HL-60/S4 treated with retinoic acid at 250 ng/mL for 4 days and 3 days (cell line): ENCODE measurements around the gene SLC35F1.

Experiments used
- in situ Hi-C: fragments of 300-500 bp; cut with MboI; formaldehyde crosslinking; loops from 2 replicates; pipeline ENCODE4 v1.7.0; 2022; ENCODE audit warnings: low sequenced_read_pairs

SLC35F1 gene

DNA sequence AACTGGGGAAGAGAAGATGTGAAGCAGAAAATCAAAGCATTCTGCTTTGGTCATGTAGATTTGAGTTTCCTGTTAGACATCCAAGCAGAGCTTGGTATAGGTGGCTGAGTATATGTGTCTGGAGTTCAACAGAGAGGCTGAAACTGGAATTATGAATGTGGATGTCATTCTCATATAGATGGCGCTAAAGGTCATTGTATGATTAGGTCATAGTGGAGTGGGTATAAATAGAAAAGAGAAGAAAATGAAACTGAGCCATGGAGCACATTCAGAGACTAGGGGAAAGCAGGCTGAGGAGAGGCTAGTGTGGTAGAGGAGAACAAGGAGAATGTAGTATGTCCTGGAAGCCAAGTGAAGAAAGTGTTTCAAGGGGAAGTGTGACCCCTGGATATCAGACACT is 345.4 kb downstream of the SLC35F1 start:
- in situ Hi-C loops = no loop called here

DNA sequence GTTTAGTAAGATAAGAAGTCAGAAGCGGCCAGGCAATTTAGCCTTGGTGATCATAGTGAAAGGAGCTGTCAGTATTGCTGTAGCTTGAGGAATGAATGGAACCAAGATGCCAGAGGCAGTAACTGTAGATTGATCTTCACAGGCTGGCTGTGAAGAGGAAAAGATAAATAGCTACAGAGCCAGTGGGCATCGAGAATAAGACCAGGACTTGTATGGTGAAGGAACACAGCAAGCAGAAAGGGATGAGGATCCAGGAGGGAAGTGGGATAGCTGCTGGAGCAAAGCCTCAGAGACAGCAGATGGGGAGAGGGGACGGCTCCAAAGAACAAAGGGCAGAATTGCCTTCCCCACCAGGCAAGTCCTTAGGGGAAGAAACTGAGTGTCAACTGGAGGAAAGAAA is 346.7 kb downstream of the SLC35F1 start:
- in situ Hi-C loops = no loop called here

DNA sequence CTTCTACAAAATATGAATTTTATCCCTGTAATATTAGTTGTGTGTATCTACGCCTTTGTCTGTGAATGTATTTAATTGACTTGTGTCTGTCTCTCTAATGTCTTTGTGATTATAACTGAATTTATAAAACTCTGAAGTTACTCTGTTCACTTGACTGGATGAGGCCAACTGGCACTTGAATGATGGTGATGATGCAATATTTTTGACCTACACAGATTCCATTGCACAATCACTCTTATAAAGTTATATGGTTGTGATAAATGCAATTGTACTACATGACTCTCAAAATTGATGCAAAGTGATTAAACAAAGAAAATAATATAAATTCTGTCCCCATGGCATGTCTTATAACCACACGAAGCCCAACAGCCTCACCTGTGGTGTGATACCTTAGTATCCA is 353.8 kb downstream of the SLC35F1 start:
- in situ Hi-C loops = no loop called here

DNA sequence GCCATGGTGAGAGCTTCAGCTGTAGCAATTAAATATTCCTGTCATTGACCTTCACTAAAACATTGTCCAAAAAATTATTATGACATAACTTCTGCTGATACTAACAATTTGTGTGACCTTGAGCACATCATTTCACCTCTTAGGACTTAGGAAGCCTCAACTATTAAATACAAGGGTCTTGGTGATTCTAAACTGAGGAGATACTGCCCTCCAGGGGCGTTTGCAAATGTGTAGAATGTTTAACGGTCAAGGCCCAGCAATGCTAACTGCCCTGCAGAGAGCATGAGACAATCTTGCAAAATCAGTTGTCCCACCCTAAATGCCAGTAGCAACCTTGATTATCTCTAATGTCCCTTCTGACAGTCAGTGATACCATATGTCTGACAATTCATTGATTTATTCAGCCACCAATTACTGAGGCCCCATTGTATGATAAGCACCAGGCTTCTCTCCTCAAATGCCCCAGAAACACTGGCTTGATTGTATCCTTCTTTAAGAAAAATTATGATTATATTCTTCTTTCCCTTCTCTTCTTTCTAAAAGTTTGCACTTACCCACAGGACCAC is 356.9 kb downstream of the SLC35F1 start:
- in situ Hi-C loops = no loop called here

DNA sequence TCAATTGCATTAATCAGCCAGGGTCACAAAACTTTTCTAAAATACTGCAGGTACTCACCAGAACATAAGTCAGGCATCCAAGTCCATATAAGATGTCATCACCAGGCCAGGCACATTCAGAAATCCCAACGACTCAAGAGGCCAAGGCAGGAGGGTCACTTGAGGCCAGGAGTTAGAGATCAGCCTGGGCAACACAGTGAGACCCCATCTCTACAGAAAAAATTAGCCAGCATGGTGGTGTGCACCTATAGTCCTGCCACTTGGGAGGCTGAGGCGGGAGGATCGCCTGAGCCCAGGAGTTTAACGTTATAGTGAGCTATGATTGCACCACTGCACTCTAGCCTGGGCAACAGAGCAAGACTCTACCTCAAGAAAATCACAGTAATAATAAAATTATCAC is 362.6 kb downstream of the SLC35F1 start:
- in situ Hi-C loops = no loop called here

DNA sequence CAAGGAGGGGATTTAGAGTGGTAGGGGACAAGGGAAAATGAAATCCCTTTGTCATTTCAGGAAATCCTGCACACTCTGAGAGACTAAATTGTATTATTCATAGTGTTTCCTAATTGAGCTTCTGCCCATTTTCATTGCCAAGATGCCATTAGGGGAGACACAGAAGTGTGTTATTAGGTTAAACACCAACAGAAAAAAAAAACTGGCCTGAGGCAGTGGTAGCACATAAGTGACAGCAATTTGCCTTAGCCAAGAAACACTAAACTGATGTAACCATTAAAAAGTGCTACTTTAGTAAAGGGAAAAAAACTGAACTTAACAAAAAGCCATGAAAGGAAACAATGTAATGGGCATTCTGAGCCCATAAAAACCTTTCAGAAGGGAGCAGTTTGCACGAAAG is 370.6 kb downstream of the SLC35F1 start:
- in situ Hi-C loops = no loop called here

DNA sequence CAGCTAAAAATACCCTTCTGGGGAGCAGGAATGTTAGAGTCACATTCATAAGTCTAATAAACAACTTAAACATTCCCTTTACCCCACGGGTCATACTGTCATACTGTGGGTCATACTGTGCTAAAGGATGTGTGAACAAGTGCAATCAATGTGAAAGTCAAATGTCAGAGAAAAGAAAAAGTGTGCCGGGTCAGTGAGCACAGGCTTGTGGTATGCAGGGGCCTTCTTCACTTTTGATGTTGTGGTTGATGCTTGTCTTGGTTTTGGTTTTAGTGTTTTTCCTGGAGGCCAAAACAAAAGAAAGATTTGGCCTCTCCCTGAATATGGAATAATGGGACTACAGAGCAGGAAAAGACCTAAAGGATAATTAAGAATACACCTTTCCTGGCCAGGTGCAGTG is 373.1 kb downstream of the SLC35F1 start:
- in situ Hi-C loops = no loop called here

DNA sequence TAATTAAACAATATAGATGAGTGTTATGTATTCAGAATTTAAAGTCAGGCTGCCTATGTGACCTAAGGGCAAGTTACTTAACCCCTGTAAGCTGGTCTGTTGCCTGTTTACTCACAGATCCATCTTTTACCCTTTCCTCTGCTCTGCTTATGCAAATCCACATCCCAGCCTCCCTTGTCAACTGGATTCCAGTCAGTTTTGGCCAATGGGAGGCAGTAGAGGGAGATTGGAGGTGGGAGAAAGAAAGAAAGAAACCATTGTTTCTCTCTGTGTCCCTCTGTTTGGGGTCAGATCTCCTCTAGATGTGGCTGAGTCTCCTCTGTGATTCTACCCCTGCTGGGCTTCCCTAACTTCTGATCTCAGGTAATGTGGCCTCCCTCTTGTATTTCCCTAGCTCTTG is 374.2 kb downstream of the SLC35F1 start:
- in situ Hi-C loops = no loop called here

DNA sequence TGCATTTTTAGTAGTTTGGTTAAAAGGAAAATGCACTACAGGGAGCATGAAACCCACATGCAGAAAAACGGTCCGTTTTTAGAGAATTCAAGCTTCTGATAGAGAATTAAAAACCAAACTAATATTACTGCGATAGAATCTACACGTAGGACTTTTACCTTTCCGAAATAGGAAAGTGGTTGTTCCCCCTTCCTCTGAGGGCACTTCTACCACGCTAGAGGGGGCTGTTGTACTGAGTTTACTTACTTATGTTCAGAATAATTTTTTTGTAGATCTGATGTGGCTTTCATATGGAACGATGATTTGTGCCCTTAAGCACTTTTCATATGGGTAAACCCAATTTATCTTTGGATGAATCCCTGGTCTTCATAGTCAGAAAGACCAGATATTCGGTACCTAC is 376.7 kb downstream of the SLC35F1 start:
- in situ Hi-C loops = no loop called here

DNA sequence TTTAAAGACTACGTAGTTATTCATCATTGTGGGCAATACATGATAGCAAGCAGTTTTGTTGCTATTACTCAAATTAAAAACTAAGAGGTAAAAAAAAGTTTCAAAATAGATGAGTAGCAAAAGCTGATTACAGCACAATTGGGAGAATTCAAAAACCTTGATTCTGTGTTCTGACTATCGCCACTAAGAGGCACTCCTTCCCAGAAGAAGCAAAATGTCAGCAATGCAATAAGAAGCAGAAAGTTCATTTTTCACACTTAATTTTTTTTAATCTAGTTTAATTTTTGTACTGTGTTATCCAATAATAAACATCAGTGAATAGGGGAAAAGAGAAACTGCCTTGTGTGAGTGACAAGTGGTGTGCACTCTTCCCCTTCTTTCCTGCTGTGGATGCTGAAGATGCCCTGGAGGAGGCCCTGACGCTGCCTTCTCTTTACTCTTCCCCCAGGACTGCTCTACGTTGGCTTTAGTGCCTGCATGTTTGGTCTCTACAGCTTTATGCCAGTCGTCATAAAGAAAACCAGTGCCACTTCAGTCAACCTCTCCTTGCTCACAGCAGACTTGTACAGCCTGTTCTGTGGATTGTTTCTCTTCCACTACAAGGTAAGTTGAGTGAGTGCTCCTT is 377.8 kb downstream of the SLC35F1 start:
- in situ Hi-C loops = no loop called here

DNA sequence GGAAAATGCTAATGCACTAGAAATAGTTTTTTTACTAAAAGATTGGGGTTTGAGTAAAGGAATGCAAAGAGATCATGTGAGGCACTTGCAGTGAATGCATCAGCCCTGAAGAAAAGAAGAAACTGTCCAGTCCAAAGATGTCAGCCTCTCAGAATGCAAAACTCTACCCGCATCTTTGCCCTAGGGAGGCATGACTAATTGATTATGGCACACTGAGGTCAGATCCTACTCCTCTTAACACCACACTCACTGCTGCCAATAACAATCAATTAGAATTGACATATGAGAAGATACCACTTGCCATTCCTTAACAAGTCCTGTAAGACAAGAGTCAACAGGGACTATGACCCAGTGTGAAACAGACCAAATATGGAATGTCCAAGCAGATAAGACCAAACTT is 378.7 kb downstream of the SLC35F1 start:
- in situ Hi-C loops = no loop called here

DNA sequence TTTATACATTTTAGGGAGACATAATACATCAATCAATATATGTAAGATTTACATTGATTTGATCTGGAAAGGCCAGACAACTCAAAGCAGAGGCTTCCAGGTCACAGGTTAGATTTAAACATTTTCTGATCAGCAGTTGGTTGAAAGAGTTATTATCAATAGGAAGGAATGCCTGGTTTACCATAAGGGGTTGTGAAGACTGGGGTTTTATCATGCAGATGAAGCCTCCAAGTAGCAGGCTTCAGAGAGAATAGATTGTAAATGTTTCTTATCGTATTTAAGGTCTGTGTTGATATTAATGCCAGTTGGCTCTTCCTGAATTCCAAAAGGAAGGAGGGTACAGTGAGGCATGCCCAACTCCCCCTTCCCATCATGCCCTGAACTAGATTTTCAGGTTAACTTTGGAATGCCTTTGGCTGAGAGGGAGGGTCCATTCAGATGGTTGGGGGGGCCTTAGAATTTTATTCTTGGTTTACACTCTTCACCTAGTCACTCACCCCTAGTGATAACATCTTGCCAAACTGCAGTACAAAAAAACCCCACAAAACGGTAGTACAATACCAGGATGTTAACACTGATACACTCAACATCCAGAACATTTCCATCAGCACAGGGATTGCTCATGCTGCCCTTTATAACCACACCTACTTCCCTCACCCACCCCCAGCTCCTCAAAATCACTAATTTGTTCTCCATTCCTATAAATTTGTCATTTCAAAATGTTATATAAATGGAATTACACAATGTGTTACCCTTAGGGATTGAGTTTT is 381.5 kb downstream of the SLC35F1 start:
- in situ Hi-C loops = no loop called here

DNA sequence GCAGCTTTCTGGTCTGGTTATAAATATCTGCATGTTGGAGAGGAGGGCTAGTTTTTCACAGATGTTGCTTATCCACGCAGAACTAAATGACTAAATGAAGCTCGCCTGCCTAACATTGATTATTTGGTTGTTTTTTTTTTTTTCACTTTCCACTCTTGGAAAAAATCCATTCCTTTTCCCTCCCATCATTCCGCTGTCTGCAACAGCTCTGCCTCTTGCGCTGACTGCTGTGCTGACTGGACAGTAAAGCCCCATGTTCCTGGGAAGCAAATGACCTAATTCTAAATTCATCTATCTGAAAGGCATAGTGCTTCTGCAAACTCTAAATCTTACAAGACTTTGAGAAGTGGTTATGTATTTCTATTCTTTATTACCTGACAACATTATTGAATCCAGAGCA is 385.5 kb downstream of the SLC35F1 start:
- in situ Hi-C loops = no loop called here

DNA sequence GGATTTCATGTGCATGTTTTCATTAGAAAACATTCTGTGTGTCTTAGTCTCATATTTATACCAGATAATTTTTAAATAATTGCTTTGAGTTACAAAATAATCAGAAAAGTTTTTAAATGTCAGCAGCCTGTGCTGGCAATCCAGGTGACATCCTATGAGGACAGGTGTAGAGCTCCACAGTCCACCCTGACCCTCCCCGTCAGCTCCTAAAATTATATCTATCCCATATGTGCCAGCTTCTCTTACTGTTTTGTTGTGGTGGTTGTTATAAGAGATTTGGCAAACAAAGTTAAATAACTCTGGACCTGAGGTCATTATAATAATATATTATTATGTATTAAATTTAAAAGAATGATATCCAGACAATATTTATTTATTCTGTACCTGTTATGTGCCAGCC is 387.8 kb downstream of the SLC35F1 start:
- in situ Hi-C loops = no loop called here

DNA sequence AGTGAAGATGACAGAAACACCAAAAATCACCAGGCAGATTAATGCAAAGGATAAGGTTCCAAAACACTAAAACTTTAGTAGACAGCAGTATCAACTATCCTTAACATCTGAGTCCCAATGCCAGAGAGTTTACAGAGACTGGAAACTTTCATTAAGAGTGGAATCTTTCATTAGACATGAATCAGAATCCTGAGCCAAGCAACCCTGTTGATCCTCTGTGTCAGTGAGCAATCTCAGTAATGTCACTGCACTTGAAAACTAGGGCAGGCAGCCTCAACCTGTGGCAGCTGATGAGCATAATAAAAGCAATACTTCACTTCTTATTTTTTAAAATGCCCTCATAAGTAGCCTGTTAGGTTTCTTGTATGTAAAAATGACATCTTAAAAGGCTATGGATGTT is 388.3 kb downstream of the SLC35F1 start:
- in situ Hi-C loops = no loop called here

DNA sequence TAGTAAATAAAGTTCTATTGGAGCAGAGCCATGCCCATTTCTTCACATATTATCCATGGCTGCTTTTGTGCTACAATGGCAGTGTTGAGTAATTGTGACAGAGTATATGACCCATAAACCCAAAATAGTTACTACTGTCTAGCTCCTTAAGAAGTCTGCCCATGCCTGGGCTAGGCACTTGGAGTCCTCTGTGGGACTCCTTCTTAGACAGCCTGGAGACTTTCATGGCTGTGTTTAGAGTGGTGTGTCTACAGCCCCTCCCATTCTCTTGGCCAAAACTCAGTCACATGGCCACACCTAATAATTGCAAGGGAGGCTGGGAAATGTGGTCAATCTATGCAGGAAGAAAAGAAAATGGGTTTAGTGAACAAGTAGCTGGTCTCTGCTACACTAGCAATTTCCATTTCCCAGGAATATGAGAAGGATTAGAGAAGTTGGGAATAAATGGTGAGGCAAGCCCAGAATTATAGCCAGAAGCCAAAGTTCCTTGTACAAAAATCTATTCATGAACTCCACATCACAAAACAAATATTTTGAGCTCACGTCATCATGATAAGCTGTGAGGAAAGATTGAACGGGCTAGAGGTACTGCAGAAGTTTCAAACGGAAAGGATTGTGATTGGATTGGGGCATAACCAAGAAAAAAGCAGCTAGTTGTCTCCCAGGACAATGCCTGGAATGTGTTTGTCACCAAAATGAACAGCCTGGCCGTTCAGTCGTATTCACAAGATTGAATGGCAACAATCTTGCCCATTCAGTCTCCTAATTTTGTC is 389.3 kb downstream of the SLC35F1 start:
- in situ Hi-C loops = no loop called here

DNA sequence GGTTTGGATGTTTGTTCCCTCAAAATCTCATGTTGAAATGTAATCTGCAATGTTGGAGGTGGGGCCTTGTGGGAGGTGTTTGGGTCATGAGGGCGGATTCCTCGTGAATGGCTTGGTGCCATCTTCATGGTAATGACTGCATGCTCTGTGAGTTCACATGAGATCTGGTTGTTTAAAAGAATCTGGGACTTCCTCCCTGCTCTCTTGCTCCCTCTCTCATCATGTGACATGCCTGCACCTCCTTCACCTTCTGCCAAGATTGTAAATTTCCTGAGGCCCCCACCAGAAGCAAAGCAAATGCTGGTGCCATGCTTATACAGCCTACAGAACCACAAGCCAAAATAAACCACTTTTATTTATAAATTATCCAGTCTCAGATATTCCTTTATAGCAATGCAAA is 390.8 kb downstream of the SLC35F1 start:
- in situ Hi-C loops = no loop called here

DNA sequence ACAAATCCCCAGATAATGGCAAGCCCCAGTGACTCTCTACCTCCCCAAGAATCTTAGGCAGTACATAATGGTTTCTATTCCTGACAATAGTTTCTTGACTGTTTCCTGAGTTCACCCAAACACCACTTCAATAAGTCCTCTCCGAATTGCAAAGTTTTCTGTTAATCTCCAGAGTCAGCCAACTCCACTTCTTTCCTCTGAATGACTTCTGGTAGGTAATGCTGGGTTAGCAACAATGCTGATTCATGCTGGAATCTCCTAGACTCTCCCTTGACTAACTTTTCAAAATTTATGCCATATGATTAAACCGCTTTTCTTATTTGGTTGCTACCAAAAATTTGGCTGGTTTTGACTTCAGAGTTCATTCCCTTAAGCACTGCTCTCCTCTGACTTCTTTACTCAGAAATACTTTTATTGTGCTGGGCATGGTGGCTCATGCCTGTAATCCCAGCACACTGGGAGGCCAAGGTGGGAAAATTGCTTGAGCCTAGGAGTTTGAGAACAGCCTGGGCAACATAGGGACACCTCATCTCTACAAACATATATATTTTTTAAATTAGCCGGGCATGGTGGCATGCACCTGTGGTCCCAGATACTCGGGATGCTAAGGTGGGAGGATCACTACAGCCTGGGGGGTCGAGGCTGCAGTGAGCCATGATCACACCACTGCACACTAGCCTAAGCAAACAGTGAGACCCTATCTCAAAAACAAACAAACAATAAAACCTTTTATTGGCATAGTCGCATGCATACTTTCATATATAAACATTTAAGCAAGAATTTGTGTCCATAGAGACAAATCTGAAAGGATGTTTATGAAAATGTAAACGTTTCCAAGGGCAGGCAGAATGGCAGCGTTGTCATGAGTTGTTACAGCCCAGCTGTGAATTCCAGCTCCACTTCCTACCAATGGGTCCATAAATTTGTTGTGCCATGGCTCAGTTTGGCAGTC is 391.7 kb downstream of the SLC35F1 start:
- in situ Hi-C loops = no loop called here

DNA sequence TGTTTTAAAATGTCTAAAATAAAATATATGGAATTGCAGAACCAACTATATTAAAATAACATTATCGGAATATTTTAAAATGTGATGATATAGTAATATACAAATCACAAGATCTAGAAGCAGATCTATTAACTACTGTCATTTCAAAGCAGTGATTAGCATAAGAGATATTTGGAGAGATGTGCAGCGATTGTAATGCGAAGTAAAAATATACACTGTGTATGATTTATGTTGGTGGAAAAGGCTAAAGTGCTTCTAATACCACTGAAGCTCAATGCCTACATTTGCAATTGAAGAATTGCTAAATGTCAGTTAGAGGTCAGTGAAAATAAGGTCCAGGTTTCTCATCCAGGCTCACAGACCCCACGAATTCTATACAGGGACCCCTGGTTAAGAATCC is 392.4 kb downstream of the SLC35F1 start:
- in situ Hi-C loops = no loop called here

DNA sequence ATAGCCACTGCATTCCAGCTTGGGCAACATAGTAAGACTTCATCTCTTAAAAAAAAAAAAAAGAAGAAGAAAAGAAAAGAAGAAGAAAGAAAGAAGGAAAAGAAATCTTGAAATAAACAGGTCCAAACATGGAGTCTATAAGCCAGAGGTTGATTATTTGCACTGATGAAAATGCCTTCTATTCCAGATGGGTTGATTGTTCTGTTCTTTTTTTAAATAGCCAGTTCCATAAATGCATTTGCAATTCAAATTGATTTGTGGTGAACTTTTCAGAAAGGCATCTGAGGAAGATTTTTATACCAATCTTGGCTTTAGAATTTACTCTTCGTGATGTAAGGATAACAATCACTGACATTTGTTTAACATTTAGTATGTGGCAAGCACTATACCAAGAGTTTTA is 397.3 kb downstream of the SLC35F1 start:
- in situ Hi-C loops = no loop called here

DNA sequence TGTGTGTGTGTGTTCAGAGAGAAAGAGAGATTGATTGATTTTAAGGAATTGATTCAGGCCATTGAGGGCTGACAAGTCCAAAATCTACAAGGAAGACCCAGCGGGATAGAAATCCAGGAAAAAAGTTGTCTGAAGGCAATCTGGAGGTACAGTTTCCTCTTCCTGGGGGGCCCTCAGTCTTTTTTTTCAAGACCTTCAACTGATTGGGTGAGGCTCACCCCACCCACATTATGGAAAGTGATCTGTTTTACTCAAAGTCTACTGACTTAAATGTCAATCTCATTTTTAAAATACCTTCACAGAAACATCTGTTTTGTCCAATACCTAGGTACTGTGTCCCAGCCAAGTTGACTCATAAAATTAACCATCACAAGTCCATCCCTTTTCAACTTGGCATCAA is 398.0 kb downstream of the SLC35F1 start:
- in situ Hi-C loops = no loop called here
